Tibial nerve (tissue), 4 donors: ENCODE results near the gene KRT6B. TPM values are rescaled to one million over a fixed set of nuclear protein-coding genes. Genes with fewer than 3 reads are reported as not detected.

Experiments used
- DNase-seq, 2 donors: peaks; one replicate each; pipeline ENCODE4 v3.0.0-alpha.2; 2019; ENCODE audit warnings: low spot score in 2 of 2
- H3K27ac ChIP-seq, 4 donors: fragments of 200-600 bp; sonication (generic) in 3 of 4; one replicate each; pipeline ENCODE4 v1.5.1; 2017 to 2019; ENCODE audit warnings: mild to moderate bottlenecking in 1 of 4
- H3K27me3 ChIP-seq, 2 donors: fragments of 200-600 bp; sonication (generic) in 1 of 2; one replicate each; pipeline versions ENCODE4 v1.5.1 to v1.6.0; 2017 to 2019
- H3K36me3 ChIP-seq, 3 donors: fragments of 200-600 bp; sonication (generic); one replicate each; pipeline ENCODE4 v1.5.1; 2018 to 2019
- H3K4me1 ChIP-seq, 4 donors: fragments of 200-600 bp; sonication (generic) in 3 of 4; one replicate each; pipeline ENCODE4 v1.5.1; 2017 to 2019
- H3K4me3 ChIP-seq, 4 donors: fragments of 200-600 bp; sonication (generic) in 3 of 4; one replicate each; pipeline ENCODE4 v1.5.1; 2017 to 2019; ENCODE audit warnings: mild to moderate bottlenecking in 1 of 4, moderate library complexity in 1 of 4
- H3K9me3 ChIP-seq, 4 donors: fragments of 200-600 bp; sonication (generic) in 3 of 4; one replicate each; pipeline ENCODE4 v1.5.1; 2017 to 2019
- CTCF ChIP-seq, 5 experiments: fragments of 200-600 bp in 3 of 5; fragments of 450-650 bp in 2 of 5; sonication (generic) in 3 of 5; IDR thresholded peaks; one replicate each; pipeline ENCODE4 v1.5.1; 2016 to 2019; ENCODE audit warnings: antibody characterized with exemption in 5 of 5, mild to moderate bottlenecking in 3 of 5, moderate library complexity in 2 of 5
- EP300 ChIP-seq, 2 donors: sonication (generic); formaldehyde crosslinking; IDR thresholded peaks; one replicate each; pipeline ENCODE4 v1.6.1; 2017; ENCODE audit warnings: antibody characterized with exemption in 2 of 2, mild to moderate bottlenecking in 1 of 2
- POLR2A ChIP-seq, 2 donors: fragments of 450-650 bp; IDR thresholded peaks; one replicate each; pipeline ENCODE4 v1.6.1; 2017; ENCODE audit warnings: antibody characterized with exemption in 2 of 2, mild to moderate bottlenecking in 2 of 2, moderate library complexity in 2 of 2
- WGBS, 2 donors: methylation state at CpG; one replicate each; pipeline ENCODE4 v1.1.5; 2018; 5-methylcytosine and 5-hydroxymethylcytosine counted together
- total RNA-seq, 4 donors: library from RNA; depleted of rRNA; stranded (reverse); fragments of >200 nt; gene quantifications; one replicate each; pipeline ENCODE4 v1.1.0, GENCODE V29; 2016

KRT6B gene
- total RNA-seq, 4 donors from 2014 or later = not detected

DNA sequence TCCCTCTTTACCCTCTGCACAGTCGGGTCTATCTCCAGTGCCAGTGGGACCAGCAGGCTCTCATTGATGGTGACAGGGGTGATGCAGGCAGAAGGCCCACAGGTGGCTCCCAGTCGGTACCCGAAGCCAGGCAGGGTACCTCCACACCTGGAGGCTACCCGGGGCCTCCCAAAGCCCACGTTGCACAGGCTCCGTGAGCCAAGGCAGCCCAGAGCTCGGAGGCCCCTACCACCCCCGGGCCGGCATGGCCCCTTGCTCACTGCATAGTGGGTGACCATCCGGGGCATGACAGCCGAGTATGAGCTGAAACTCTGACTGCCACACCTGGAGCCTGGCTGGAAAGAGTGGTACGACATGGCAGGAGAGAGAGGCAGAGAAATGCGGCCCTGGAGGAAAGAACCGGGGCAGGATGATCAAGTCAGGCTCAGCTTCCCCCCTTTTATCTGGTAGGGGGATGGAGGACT is 46.0 kb downstream of the KRT6B start, which contains the start of gene KRT82:
KRT82 (minus strand) TSS at position 414 of the 464 bp plus-strand sequence; CDS start at position 356, 58 bp downstream.
- Histone ChIP-seq H3K27me3 (no peaks in the 10 kb centered on the region), H3K4me1 (no peaks in the 10 kb centered on the region), H3K27ac (no peak within 1 kb of the TSS), H3K9me3 (no peaks in the 10 kb centered on the region), H3K4me3 (no peak within 1 kb of the TSS), H3K36me3 (no peaks in the 10 kb centered on the region)
- 95 to 96% methylated on average over 5 to 14 of the region's 14 CpGs for WGBS, 2 donors
- TF ChIP-seq POLR2A (IDR thresholded peaks at IDR 0.05) (no peak), EP300 (IDR thresholded peaks at IDR 0.05) (no peak), CTCF (IDR thresholded peaks at IDR 0.05) (no peak)
- DNase-seq = no peak

GRCh38 chr12:52404951-52405350 is 47.0 kb downstream of the KRT6B start:
- H3K4me1 ChIP-seq = no peaks in the 10 kb centered on the region
- no peak for TF ChIP-seq POLR2A (IDR thresholded peaks at IDR 0.05)
- no peak for TF ChIP-seq CTCF (IDR thresholded peaks at IDR 0.05)
- no peak for TF ChIP-seq EP300 (IDR thresholded peaks at IDR 0.05)
- H3K9me3 ChIP-seq = no peaks in the 10 kb centered on the region
- 69 to 89% methylated on average over 3 of the region's 3 CpGs for WGBS, 2 donors
- H3K36me3 ChIP-seq = no peaks in the 10 kb centered on the region
- no peak overlapping the region for H3K4me3 ChIP-seq
- no peak overlapping the region for H3K27ac ChIP-seq
- no peaks in the 10 kb centered on the region for H3K27me3 ChIP-seq
- DNase-seq = no peak

- 83 to 96% methylated on average over 8 to 9 of the region's 9 CpGs for WGBS, 2 donors
- H3K4me3 ChIP-seq = no peak overlapping the region
- H3K4me1 ChIP-seq = no peaks in the 10 kb centered on the region
- no peaks in the 10 kb centered on the region for H3K27me3 ChIP-seq
- DNase-seq = no peak
- H3K36me3 ChIP-seq = no peaks in the 10 kb centered on the region
- no peaks in the 10 kb centered on the region for H3K9me3 ChIP-seq
- TF ChIP-seq EP300 (IDR thresholded peaks at IDR 0.05) (no peak), CTCF (IDR thresholded peaks at IDR 0.05) (no peak), POLR2A (IDR thresholded peaks at IDR 0.05) (no peak)
- H3K27ac ChIP-seq = no peak overlapping the region
Observed at GRCh38 chr12:52403561-52403960, 48.4 kb downstream of the KRT6B start.

DNA sequence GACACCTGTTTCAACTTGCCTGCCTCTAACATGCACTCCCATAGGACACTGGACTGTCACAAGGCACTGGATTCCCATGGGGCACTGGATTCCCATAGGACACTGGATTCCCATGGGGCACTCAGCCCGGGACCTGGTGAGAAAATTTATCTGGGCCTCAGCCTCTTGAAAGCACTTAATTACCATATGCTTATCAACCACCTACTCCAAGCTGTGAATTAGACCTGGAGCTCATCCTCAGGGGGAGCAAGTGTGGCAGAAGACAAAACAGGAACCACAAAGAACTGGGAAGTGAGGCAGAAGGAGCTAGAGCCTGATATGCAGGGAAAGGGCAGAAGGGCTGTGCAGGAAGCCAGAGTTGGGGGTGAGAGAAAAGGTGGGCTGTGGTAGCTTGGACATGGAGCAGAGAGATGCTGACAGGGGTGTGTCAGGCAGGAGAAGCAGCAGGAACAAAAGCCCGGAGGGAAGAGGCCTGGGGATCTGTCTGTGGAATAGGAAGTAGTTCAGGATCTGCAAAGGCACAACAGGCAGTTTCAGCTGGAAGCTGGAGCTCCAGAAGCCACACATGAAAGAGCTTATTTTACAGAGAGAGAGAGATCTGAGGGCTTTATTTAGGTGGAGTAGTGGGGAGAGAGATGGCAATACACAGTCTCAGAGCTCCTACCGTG is 48.9 kb downstream of the KRT6B start:
- Histone ChIP-seq H3K4me1 (no peaks in the 10 kb centered on the region), H3K4me3 (no peak overlapping the region), H3K36me3 (no peaks in the 10 kb centered on the region), H3K27me3 (no peaks in the 10 kb centered on the region), H3K27ac (no peak overlapping the region), H3K9me3 (no peaks in the 10 kb centered on the region)
- DNase-seq = no peak
- TF ChIP-seq EP300 (IDR thresholded peaks at IDR 0.05) (no peak), POLR2A (IDR thresholded peaks at IDR 0.05) (no peak), CTCF (IDR thresholded peaks at IDR 0.05) (no peak)
- WGBS, 2 donors = 50 to 66% methylated on average over 3 of the region's 3 CpGs

DNA sequence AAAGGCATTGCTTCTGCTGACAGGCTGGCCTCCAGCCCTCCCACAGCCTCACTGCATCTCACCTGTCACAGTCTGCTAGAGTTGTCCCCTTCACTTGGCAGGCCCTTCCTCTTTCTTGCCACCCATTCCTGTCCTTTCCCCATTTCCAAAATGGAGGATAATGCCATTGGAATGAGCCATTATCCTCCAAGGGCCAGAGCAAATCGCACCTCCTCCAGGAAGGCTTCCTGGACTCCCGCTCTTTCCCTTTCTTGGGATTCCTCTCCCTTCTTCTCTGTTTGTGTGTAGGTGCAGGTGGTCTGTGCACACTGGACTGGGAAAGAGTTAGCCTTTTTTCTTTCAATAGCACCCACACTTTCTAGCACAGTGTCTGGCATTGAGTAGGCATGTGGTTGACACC is 49.6 kb downstream of the KRT6B start:
- H3K9me3 ChIP-seq = no peaks in the 10 kb centered on the region
- H3K27me3 ChIP-seq = no peaks in the 10 kb centered on the region
- H3K4me3 ChIP-seq = no peak overlapping the region
- no peaks in the 10 kb centered on the region for H3K4me1 ChIP-seq
- no peaks in the 10 kb centered on the region for H3K36me3 ChIP-seq
- 97 to 100% methylated on average over 2 of the region's 2 CpGs for WGBS, 2 donors
- DNase-seq = no peak
- TF ChIP-seq POLR2A (IDR thresholded peaks at IDR 0.05) = no peak
- no peak overlapping the region for H3K27ac ChIP-seq
